H9 (cell line): ENCODE results near the gene VAMP8. TPM values are rescaled to one million over a fixed set of nuclear protein-coding genes. Genes with fewer than 3 reads are reported as not detected.

ENCODE experiments used
- DNase-seq: peaks from one replicate; pipeline ENCODE4 v3.0.0-alpha.2; 2017
- H2AFZ ChIP-seq: one replicate; pipeline ENCODE4 v1.6.1; 2013; ENCODE audit warnings: mild to moderate bottlenecking, low read length, control low read depth, moderate library complexity
- H2AK5ac ChIP-seq: 2 replicates; pipeline ENCODE4 v1.6.1; 2013; ENCODE audit warnings: low read length, control low read depth, mixed read lengths; ENCODE audit not compliant: insufficient read length
- H2BK120ac ChIP-seq: one replicate; pipeline ENCODE4 v1.6.1; 2013; ENCODE audit warnings: low read depth, mild to moderate bottlenecking, low read length, control low read depth, inconsistent platforms; ENCODE audit not compliant: poor library complexity, severe bottlenecking
- H2BK12ac ChIP-seq: 2 replicates; pipeline ENCODE4 v1.6.1; 2013; ENCODE audit warnings: low read length, control low read depth, mixed read lengths, low read depth; ENCODE audit not compliant: insufficient read length
- H2BK15ac ChIP-seq: 2 replicates; pipeline ENCODE4 v1.6.1; 2013; ENCODE audit warnings: low read depth, low read length, control low read depth
- H2BK20ac ChIP-seq: one replicate; pipeline ENCODE4 v1.6.1; 2013; ENCODE audit warnings: low read depth, mild to moderate bottlenecking, low read length, control low read depth, inconsistent platforms; ENCODE audit not compliant: poor library complexity, severe bottlenecking
- H2BK5ac ChIP-seq: 2 replicates; pipeline ENCODE4 v1.6.1; 2013; ENCODE audit warnings: low read length, control low read depth, mixed read lengths; ENCODE audit not compliant: insufficient read length
- H3K14ac ChIP-seq: 2 replicates; pipeline ENCODE4 v1.6.1; 2013; ENCODE audit warnings: low read length, control low read depth; ENCODE audit not compliant: insufficient read depth
- H3K18ac ChIP-seq: 2 replicates; pipeline ENCODE4 v1.6.1; 2013; ENCODE audit warnings: low read depth, mild to moderate bottlenecking, mixed read lengths, low read length, control low read depth; ENCODE audit not compliant: insufficient read length
- H3K23ac ChIP-seq: 2 replicates; pipeline ENCODE4 v1.6.1; 2013; ENCODE audit warnings: low read length, control low read depth, mixed read lengths, low read depth; ENCODE audit not compliant: insufficient read length
- H3K23me2 ChIP-seq: 2 replicates; pipeline ENCODE4 v1.6.1; 2013; ENCODE audit warnings: low read depth, mild to moderate bottlenecking, mixed read lengths, low read length, control low read depth; ENCODE audit not compliant: insufficient read length, poor library complexity, severe bottlenecking
- H3K27ac ChIP-seq: 2 replicates; pipeline ENCODE4 v1.5.1; 2013; ENCODE audit warnings: low read length, control low read depth, mixed read lengths, low read depth; ENCODE audit not compliant: insufficient read length
- H3K27me3 ChIP-seq: 2 replicates; pipeline ENCODE4 v1.6.1; 2013; ENCODE audit warnings: low read length, control low read depth, inconsistent platforms; ENCODE audit not compliant: insufficient read depth
- H3K4ac ChIP-seq: 2 replicates; pipeline ENCODE4 v1.6.1; 2013; ENCODE audit warnings: low read depth, mild to moderate bottlenecking, control low read depth, inconsistent platforms, low read length, moderate library complexity
- H3K4me1 ChIP-seq: 2 replicates; pipeline ENCODE4 v1.6.1; 2013; ENCODE audit warnings: low read length, control low read depth, inconsistent platforms; ENCODE audit not compliant: insufficient read depth
- H3K4me2 ChIP-seq: 2 replicates; pipeline ENCODE4 v1.6.1; 2013; ENCODE audit warnings: low read length, control low read depth, mixed read lengths; ENCODE audit not compliant: insufficient read length, insufficient read depth
- H3K56ac ChIP-seq: 2 replicates; pipeline ENCODE4 v1.6.1; 2013; ENCODE audit warnings: low read depth, mild to moderate bottlenecking, mixed read lengths, low read length, control low read depth; ENCODE audit not compliant: insufficient read length
- H3K79me1 ChIP-seq: 2 replicates; pipeline ENCODE4 v1.6.1; 2013; ENCODE audit warnings: low read depth, mild to moderate bottlenecking, moderate library complexity, low read length, control low read depth, inconsistent platforms; ENCODE audit not compliant: insufficient read depth, poor library complexity, severe bottlenecking
- H3K79me2 ChIP-seq: 2 replicates; pipeline ENCODE4 v1.6.1; 2013; ENCODE audit warnings: low read length, control low read depth, inconsistent platforms; ENCODE audit not compliant: insufficient read depth
- H3K9ac ChIP-seq: 2 replicates; pipeline ENCODE4 v1.6.1; 2013; ENCODE audit warnings: low read length, control low read depth, mixed read lengths; ENCODE audit not compliant: insufficient read length; ENCODE audit errors: extremely low read depth
- H3K9me3 ChIP-seq: one replicate; pipeline ENCODE4 v1.6.1; 2013; ENCODE audit warnings: low read depth, low read length, inconsistent platforms; ENCODE audit not compliant: control insufficient read depth
- H3T11ph ChIP-seq: one replicate; pipeline ENCODE4 v1.6.1; 2013; ENCODE audit warnings: mild to moderate bottlenecking, low read length, control low read depth, inconsistent platforms
- H4K20me1 ChIP-seq: one replicate; pipeline ENCODE4 v1.6.1; 2013; ENCODE audit not compliant: control insufficient read depth, insufficient read length, insufficient read depth
- H4K5ac ChIP-seq: 2 replicates; pipeline ENCODE4 v1.6.1; 2013; ENCODE audit warnings: low read depth, mild to moderate bottlenecking, mixed read lengths, low read length, control low read depth; ENCODE audit not compliant: insufficient read length
- H4K8ac ChIP-seq: replicated peaks from 2 replicates; pipeline ENCODE4 v1.6.1; 2013; ENCODE audit warnings: low read length, control low read depth, mixed read lengths, low read depth; ENCODE audit not compliant: insufficient read length
- H4K91ac ChIP-seq: 2 replicates; pipeline ENCODE4 v1.6.1; 2013; ENCODE audit warnings: low read depth, mild to moderate bottlenecking, moderate library complexity, mixed read lengths, low read length, control low read depth; ENCODE audit not compliant: insufficient read length
- H3K27ac Mint-ChIP-seq, 3 experiments: 2 replicates in 2 of 3; 3 replicates in 1 of 3; pipeline ENCODE4 v1.8.0; 2020 to 2021; ENCODE audit warnings: mixed read lengths in 3 of 3, mild to moderate bottlenecking in 1 of 3, moderate library complexity in 1 of 3
- H3K27me3 Mint-ChIP-seq: 2 replicates; pipeline ENCODE4 v1.8.0; 2021; ENCODE audit warnings: low read depth, mild to moderate bottlenecking, moderate library complexity, mixed read lengths
- H3K36me3 Mint-ChIP-seq, 3 experiments: 2 replicates in 2 of 3; 3 replicates in 1 of 3; pipeline ENCODE4 v1.8.0; 2020 to 2021; ENCODE audit warnings: low read depth in 3 of 3, mixed read lengths in 3 of 3; ENCODE audit not compliant: insufficient read depth in 1 of 3
- H3K4me1 Mint-ChIP-seq, 2 experiments: 2 replicates each; pipeline ENCODE4 v1.8.0; 2020; ENCODE audit warnings: mixed read lengths in 2 of 2
- H3K4me3 Mint-ChIP-seq, 2 experiments: 2 replicates in 1 of 2; 3 replicates in 1 of 2; pipeline ENCODE4 v1.8.0; 2020 to 2021; ENCODE audit warnings: mild to moderate bottlenecking in 2 of 2, mixed read lengths in 2 of 2, moderate library complexity in 1 of 2
- H3K9me3 Mint-ChIP-seq, 2 experiments: 2 replicates in 1 of 2; 3 replicates in 1 of 2; pipeline ENCODE4 v1.8.0; 2020; ENCODE audit warnings: mild to moderate bottlenecking in 2 of 2, mixed read lengths in 2 of 2, moderate library complexity in 1 of 2
- CTCF ChIP-seq: fragments of 200-600 bp; sonication (generic); conservative IDR thresholded peaks from 3 replicates; pipeline ENCODE4 v1.8.0; 2021; ENCODE audit warnings: antibody characterized with exemption, mild to moderate bottlenecking
- WGBS: extraction: QIAGEN DNeasy Blood & Tissue Kit; methylation state at CpG from one replicate; pipeline ENCODE4 v1.1.7; 2013; ENCODE audit warnings: missing lambda C conversion rate, low lambda C conversion rate, mixed read lengths; ENCODE audit not compliant: insufficient read length; ENCODE audit errors: extremely low coverage; 5-methylcytosine and 5-hydroxymethylcytosine counted together
- total RNA-seq: library from RNA; stranded (reverse); gene quantifications from 2 replicates; pipeline ENCODE4 v1.2.1, GENCODE V29; 2021

Gene VAMP8
- total RNA-seq, 1 experiment from 2014 or later: 33.4 TPM

DNA sequence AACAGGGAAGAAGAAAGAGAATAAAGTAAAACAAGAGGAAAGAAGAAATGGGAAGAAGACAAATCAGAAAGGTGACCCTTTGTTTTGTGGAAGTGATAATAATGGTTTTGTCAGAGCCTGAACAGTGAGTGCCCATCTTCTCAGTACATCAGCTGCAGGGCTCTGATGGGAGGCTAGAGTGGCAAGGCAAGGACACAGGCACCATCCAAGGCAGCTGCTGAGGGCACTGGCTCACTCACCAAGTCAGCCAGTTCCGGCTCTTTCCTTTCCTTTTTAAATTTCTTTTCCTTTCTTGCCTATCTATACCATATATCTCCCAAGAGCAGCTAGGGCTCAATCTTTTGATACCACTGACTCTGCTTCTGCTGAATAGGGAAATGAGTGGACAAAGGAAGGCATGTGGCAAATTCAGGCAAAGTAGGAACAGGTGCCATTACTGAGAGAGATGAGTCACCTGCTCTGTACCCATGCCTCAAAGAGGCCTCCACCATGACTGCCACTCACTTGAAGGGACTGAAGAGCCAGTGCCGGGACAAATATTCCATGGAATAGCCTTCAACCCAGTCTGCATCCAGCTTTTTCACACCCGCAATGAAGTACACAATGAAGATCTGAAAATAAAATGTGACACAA is 22.3 kb upstream of the VAMP8 start:
- Histone ChIP-seq H2BK15ac (no peak overlapping the region), H3K56ac (no peak overlapping the region), H3K27me3 (no peaks in the 10 kb centered on the region), H4K8ac (no peak overlapping the region), H4K20me1 (no peaks in the 10 kb centered on the region), H3K4me2 (no peak overlapping the region), H3K9me3 (no peaks in the 10 kb centered on the region), H3T11ph (no peak overlapping the region), H3K23ac (no peak overlapping the region), H4K5ac (no peak overlapping the region), H2AK5ac (no peak overlapping the region), H3K23me2 (no peaks in the 10 kb centered on the region), H3K79me2 (peaks cover 3% of the 10 kb centered on the region; the same call in 1 of the 2 replicates), H3K9ac (no peak overlapping the region), H3K18ac (no peak overlapping the region), H3K4me1 (no peaks in the 10 kb centered on the region), H2AFZ (no peak overlapping the region), H2BK20ac (no peak overlapping the region), H2BK12ac (no peak overlapping the region), H3K4ac (no peak overlapping the region), H3K27ac (no peak overlapping the region), H2BK5ac (no peak overlapping the region), H3K79me1 (no peaks in the 10 kb centered on the region), H4K91ac (no peak overlapping the region), H3K14ac (no peak overlapping the region), H2BK120ac (no peak overlapping the region)
- TF ChIP-seq CTCF: no peak
- Mint-ChIP-seq H3K36me3 (peaks cover 23 to 62% (median 62%) of the 10 kb centered on the region in 3 experiments), H3K4me3 (no peak overlapping the region), H3K4me1 (peaks cover 4 to 5% of the 10 kb centered on the region in 2 experiments; a peak in 3 of 4 replicates), H3K27me3 (no peaks in the 10 kb centered on the region), H3K27ac (no peak overlapping the region), H3K9me3 (no peaks in the 10 kb centered on the region)
- DNase-seq: no peak
- WGBS: no CpG with 5 or more reads among the region's 3 CpGs
